T-helper 2 cell treated with Interferon-gamma antibody and Interleukin-4, amounts not matched to agents 5 μg/mL and 100 μg/mL, for 36 hours (primary cell): ENCODE measurements around the gene THBS1.

Experiments used
- DNase-seq: peaks from one replicate; pipeline ENCODE4 v3.0.0; 2021; ENCODE audit warnings: low spot score
- H3K27ac Mint-ChIP-seq: one replicate; pipeline ENCODE4 v1.8.0; 2021; ENCODE audit warnings: mild to moderate bottlenecking, mixed read lengths
- H3K27me3 Mint-ChIP-seq: one replicate; pipeline ENCODE4 v1.8.0; 2021; ENCODE audit warnings: low read depth, mixed read lengths
- H3K36me3 Mint-ChIP-seq: one replicate; pipeline ENCODE4 v1.8.0; 2021; ENCODE audit warnings: low read depth, mixed read lengths
- H3K4me1 Mint-ChIP-seq: one replicate; pipeline ENCODE4 v1.8.0; 2021; ENCODE audit warnings: low read depth, mixed read lengths
- H3K4me3 Mint-ChIP-seq: one replicate; pipeline ENCODE4 v1.8.0; 2022; ENCODE audit warnings: mild to moderate bottlenecking, moderate library complexity, mixed read lengths
- H3K9me3 Mint-ChIP-seq: one replicate; pipeline ENCODE4 v1.8.0; 2021; ENCODE audit warnings: mixed read lengths

THBS1 gene

GRCh38 chr15:39597751-39598185 lies 16.9 kb downstream of the THBS1 start:
- Mint-ChIP-seq H3K4me3 (no peak overlapping the region), H3K4me1 (peaks cover 3% of the 10 kb centered on the region), H3K9me3 (no peaks in the 10 kb centered on the region), H3K36me3 (no peaks in the 10 kb centered on the region), H3K27me3 (peaks cover 20% of the 10 kb centered on the region), H3K27ac (no peak overlapping the region)
- no peak for DNase-seq

GRCh38 chr15:39598186-39598850 lies 17.4 kb downstream of the THBS1 start:
- no peaks in the 10 kb centered on the region for H3K9me3 Mint-ChIP-seq
- H3K36me3 Mint-ChIP-seq: no peaks in the 10 kb centered on the region
- H3K4me1 Mint-ChIP-seq: peaks cover 3% of the 10 kb centered on the region
- H3K27me3 Mint-ChIP-seq: peaks cover 17% of the 10 kb centered on the region
- H3K27ac Mint-ChIP-seq: no peak overlapping the region
- DNase-seq: no peak
- H3K4me3 Mint-ChIP-seq: no peak overlapping the region

DNA sequence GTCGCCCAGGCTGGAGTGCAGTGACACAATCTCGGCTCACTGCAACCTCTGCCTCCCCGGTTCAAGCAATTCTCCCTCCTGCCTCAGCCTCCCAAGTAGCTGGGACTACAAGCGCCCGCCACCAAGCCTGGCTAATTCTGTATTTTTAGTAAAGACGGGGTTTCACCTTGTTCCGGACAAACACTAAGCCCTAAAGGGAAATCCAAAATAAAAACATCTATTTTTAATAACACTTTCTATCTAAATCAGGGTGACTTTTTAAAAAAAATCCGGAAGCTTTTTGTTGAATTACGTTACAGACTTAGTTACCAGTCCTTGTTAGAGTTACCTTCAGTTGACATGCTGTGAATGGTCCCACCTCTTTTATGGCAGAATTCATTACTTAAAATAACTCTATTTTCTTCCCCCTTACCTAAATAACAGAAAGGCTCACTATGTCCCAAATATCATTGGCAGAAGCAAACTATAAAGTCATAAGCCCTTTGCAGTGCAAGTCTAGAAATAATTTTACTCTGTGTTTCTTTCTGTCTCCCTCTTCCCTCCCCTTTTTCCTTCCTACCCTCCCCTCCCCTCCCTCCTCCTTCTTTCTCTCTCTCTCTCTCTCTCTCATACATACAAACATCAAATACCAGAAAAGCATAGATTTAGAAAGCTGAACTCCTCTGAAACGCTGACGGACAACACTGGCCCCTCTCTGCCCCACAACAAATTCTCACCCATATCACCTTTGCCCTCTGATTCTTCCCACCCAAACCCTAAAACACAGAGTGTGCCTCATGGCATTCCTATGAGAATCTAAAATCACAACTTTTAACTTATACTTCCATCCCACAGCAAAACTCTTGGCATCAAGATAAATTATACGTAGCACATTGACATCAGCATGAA lies 18.3 kb downstream of the THBS1 start:
- Mint-ChIP-seq H3K4me3 (no peak overlapping the region), H3K4me1 (no peaks in the 10 kb centered on the region), H3K9me3 (no peaks in the 10 kb centered on the region), H3K36me3 (no peaks in the 10 kb centered on the region), H3K27me3 (peaks cover 14% of the 10 kb centered on the region), H3K27ac (no peak overlapping the region)
- DNase-seq: no peak

- DNase-seq: no peak
- Mint-ChIP-seq H3K4me1 (no peaks in the 10 kb centered on the region), H3K27me3 (peaks cover 14% of the 10 kb centered on the region), H3K9me3 (no peaks in the 10 kb centered on the region), H3K4me3 (no peak overlapping the region), H3K36me3 (no peaks in the 10 kb centered on the region), H3K27ac (no peak overlapping the region)
These were observed 19.0 kb downstream of the THBS1 start for GRCh38 chr15:39599871-39600270.

- no peaks in the 10 kb centered on the region for H3K36me3 Mint-ChIP-seq
- no peaks in the 10 kb centered on the region for H3K4me1 Mint-ChIP-seq
- no peak overlapping the region for H3K27ac Mint-ChIP-seq
- no peaks in the 10 kb centered on the region for H3K9me3 Mint-ChIP-seq
- no peak overlapping the region for H3K4me3 Mint-ChIP-seq
- no peak for DNase-seq
- H3K27me3 Mint-ChIP-seq: peaks cover 14% of the 10 kb centered on the region
These were observed 21.3 kb downstream of the THBS1 start for GRCh38 chr15:39602143-39602542.

DNA sequence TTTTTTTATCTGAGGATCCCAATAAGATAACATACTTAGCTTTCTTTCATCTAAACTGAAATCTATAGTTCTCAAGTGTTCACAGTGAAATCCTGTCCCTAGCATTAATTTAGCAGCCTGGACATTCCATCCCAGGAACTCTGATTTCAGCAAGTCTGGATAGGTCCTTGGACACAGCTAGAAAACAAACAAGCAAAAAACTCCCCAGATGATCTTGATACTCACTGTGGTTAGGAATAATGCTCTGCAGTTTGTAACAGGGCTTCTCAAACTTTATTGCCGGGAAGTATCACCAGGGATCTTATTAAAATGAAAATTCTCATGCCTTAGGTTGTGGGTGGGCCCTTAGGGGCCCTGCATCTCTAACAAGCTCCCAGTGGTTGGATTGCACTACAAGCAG lies 24.3 kb downstream of the THBS1 start:
- H3K27me3 Mint-ChIP-seq: peaks cover 5% of the 10 kb centered on the region

GRCh38 chr15:39608185-39609139 lies 27.6 kb downstream of the THBS1 start:
- peaks cover 11% of the 10 kb centered on the region for H3K27me3 Mint-ChIP-seq
- H3K4me1 Mint-ChIP-seq: peaks cover 7% of the 10 kb centered on the region
- peak overlapping the region; percentile 5 for H3K4me3 Mint-ChIP-seq
- H3K36me3 Mint-ChIP-seq: peaks cover 11% of the 10 kb centered on the region
- H3K9me3 Mint-ChIP-seq: peaks cover 23% of the 10 kb centered on the region
- no peak for DNase-seq
- H3K27ac Mint-ChIP-seq: peak overlapping the region; percentile 58

More for the DNA sequence above, 24.3 kb downstream of the THBS1 start:
- Mint-ChIP-seq H3K27ac (no peak overlapping the region), H3K4me1 (peaks cover 7% of the 10 kb centered on the region), H3K4me3 (no peak overlapping the region), H3K9me3 (peaks cover 4% of the 10 kb centered on the region), H3K36me3 (peaks cover 5% of the 10 kb centered on the region)
- DNase-seq: no peak

GRCh38 chr15:39609166-39609916 lies 28.5 kb downstream of the THBS1 start:
- Mint-ChIP-seq H3K27me3 (peaks cover 18% of the 10 kb centered on the region), H3K4me3 (no peak overlapping the region), H3K36me3 (peaks cover 11% of the 10 kb centered on the region), H3K4me1 (peaks cover 7% of the 10 kb centered on the region), H3K27ac (no peak overlapping the region), H3K9me3 (peaks cover 31% of the 10 kb centered on the region)
- no peak for DNase-seq

GRCh38 chr15:39610665-39611064 lies 29.8 kb downstream of the THBS1 start:
- Mint-ChIP-seq H3K27ac (no peak overlapping the region), H3K36me3 (peaks cover 11% of the 10 kb centered on the region), H3K4me1 (peaks cover 7% of the 10 kb centered on the region), H3K27me3 (peaks cover 20% of the 10 kb centered on the region), H3K9me3 (peaks cover 35% of the 10 kb centered on the region), H3K4me3 (no peak overlapping the region)
- DNase-seq: no peak

GRCh38 chr15:39613271-39613670 lies 32.4 kb downstream of the THBS1 start:
- Mint-ChIP-seq H3K9me3 (peaks cover 33% of the 10 kb centered on the region), H3K4me3 (no peak overlapping the region)

DNA sequence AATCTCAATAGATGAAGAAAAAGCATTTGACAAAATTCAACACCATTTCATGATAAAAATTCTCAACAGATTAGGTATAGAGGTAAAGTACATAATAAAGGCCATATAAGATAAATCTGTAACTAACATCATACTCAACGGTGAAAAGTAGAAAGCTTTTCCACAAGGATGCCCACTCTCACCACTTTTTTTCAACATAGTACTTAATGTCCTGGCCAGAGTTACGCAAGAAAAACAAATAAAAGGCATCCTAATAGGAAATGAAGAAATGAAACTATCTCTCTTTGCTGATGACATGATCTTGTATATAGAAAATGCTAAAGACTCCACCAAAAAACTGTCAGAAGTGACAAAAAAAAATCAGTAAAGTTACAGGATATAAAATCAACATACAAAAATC lies 33.0 kb downstream of the THBS1 start:
- H3K27me3 Mint-ChIP-seq: peaks cover 24% of the 10 kb centered on the region
- peaks cover 5% of the 10 kb centered on the region for H3K4me1 Mint-ChIP-seq
- DNase-seq: no peak
- H3K9me3 Mint-ChIP-seq: peaks cover 31% of the 10 kb centered on the region
- no peak overlapping the region for H3K27ac Mint-ChIP-seq
- peaks cover 7% of the 10 kb centered on the region for H3K36me3 Mint-ChIP-seq
- no peak overlapping the region for H3K4me3 Mint-ChIP-seq

More at GRCh38 chr15:39613271-39613670, 32.4 kb downstream of the THBS1 start:
- peaks cover 9% of the 10 kb centered on the region for H3K4me1 Mint-ChIP-seq
- DNase-seq: no peak
- peaks cover 24% of the 10 kb centered on the region for H3K27me3 Mint-ChIP-seq
- H3K27ac Mint-ChIP-seq: no peak overlapping the region
- peaks cover 9% of the 10 kb centered on the region for H3K36me3 Mint-ChIP-seq

DNA sequence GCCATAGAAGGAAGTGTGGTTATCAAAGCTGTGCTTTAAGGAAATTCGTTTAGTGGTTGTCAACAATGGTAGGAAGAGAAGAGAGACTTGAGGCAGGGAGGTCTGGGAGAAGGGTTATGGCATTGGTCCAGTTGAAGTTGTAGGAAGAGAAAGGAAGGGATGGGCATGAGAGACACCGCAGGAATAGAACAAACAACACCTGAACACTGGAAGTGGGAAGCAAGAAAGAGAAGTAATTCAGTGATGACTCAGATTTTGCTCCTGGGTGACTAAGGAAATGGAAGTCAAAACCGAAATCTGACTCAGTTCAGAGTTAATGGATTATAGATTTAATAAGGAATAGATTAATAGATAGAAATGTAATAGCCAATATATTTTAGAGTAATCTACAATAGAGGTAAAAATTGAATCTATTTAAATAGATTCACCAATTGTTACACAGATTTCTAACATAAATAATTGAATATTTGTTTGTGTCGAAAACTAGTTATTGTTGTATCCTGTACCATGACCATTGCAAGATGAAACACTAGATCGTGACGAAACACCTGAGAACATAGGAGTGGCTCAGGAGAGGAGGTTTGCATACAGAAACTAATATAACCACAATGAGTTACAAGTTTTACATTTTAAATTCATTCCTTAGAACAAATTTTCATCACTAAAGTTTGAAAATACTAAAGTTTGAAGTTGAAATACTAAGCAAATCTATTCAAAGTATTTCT lies 36.0 kb downstream of the THBS1 start:
- no peak overlapping the region for H3K4me3 Mint-ChIP-seq
- peaks cover 24% of the 10 kb centered on the region for H3K9me3 Mint-ChIP-seq
- H3K27me3 Mint-ChIP-seq: peaks cover 24% of the 10 kb centered on the region
- H3K36me3 Mint-ChIP-seq: peaks cover 3% of the 10 kb centered on the region
- no peak for DNase-seq
- no peak overlapping the region for H3K27ac Mint-ChIP-seq
- peaks cover 6% of the 10 kb centered on the region for H3K4me1 Mint-ChIP-seq
